Skin of body (tissue), 2 donors: ENCODE results near the gene GRIN2A. TPM values are rescaled to one million over a fixed set of nuclear protein-coding genes. Genes with fewer than 3 reads are reported as not detected.
A peak's percentile ranks its signal among the peaks of the same experiment; 100 is the strongest.

ENCODE experiments used
- DNase-seq: peaks from one replicate; lab custom pipeline; 2025; lab: John Stamatoyannopoulos, UW
- total RNA-seq: library from RNA; depleted of rRNA; stranded (reverse); fragments of >200 nt; gene quantifications from one replicate; pipeline ENCODE4 v1.2.3, GENCODE V29; 2014

GRIN2A gene
- total RNA-seq, 1 donor from 2014 or later = 0.10 TPM

DNA sequence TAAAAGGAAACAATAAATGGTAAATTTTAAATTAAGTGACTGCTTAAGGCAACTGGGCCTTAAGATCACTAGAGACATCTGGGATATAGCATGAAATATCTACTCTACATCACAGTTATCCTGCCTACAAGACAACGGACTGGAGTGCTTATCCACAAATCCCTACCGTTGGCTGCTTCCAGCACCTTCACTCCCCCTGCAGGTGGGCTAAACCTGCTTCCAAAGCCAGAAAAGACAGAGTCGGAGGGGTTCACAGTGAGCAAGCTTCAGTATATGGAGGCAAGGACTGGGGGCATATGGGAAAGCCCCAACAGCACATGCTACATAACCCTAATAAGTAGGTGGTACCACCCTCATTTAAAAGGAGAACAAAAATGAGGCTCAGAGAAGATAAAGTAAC, 45.3 kb downstream of the GRIN2A start:
- no peak for DNase-seq

DNA sequence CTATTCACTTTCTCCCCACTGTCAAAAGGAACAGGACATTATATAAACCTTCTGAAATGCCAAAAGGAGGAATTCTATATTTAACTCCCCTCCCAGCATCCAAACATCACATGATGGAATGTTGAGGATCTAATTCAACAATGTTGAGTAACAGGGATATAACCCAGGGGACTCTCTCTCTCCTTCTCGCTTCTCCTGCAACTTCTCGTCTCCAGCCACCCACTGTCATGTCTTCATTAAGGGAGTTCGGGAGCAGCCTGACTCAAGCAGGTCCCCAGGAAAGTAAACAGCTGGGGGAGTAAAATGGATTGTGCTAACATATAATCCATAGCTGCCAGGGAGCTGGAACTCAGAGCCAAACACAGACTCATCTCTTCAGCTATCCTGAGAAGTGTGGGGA, 51.7 kb downstream of the GRIN2A start:
- no peak for DNase-seq

DNA sequence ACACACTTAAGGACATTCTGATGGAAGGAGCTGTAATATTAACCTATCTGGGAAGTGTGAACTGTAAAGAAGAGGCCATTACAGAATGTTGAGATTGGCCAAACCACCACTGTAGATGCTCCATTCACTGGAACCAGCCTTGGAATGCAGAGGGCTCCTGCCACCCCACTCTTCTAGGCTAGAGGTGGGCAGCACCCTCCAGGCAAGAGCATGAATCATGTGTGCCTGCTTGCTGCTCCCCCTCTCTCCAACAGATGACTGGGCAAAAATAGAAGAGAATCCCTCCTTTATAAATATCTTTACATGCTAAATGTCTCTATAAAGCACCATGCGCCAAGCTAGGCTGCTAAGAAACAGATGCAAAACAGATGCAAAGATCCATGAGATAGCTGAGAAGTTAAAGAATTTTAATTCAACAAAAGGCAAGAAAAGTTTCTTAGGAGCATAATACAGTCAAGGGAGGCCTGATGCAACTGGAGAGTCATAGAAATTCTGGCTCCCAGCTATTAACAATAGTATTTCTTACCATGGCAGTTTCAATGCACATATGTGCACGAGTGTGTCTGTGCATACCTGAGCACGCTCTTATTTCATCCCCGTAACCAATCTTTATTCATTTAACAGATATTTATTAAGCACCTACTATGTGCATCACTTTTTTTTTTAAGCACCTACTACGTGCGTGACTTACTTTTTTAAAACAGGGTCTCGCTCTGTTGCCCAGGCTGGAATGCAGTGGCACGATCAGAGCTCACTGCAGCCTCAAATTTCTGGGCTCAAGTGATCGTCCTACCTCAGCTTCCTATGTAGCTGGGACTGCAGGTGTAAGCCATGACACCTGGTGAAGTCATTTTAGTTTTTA, 53.6 kb downstream of the GRIN2A start:
- DNase-seq = peak; percentile 82

DNA sequence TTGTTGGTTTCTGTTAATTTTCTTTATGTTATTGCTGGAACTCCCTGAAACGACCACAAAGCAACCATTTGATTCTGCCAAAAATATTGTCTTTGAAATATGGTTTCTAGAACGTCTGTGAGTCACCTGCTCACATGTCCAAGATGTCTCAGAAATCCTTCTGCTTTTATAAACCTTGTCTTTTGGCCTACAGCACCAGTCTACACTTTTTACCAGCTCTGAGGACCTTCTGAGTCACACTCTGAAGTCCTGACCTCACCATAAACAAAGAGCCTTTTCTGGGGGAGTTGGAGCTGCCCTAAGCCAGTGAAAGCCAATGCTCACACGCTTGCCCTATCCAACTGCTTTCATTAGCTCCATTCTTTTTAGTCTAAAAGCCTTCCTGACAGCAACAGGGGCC, 55.5 kb downstream of the GRIN2A start:
- no peak for DNase-seq

DNA sequence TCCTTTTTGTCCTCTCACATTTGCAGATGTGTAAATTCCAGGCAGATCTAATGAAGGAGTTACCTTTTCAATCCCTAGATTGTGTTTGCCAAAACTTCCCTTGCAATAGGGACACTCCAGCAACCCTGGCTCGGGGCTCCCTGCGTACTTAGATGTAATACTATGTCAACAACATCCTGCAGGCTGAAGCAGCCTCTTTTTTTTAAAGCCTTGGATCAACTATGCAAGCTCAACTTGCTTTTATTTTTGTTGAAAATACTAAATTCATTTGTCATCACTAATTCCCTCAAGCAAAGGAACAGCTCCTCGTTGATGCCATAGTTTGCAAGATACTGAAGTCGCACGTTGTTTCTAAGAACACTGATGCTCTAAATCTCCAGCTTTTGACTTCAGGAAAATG, 59.1 kb downstream of the GRIN2A start:
- no peak for DNase-seq

DNA sequence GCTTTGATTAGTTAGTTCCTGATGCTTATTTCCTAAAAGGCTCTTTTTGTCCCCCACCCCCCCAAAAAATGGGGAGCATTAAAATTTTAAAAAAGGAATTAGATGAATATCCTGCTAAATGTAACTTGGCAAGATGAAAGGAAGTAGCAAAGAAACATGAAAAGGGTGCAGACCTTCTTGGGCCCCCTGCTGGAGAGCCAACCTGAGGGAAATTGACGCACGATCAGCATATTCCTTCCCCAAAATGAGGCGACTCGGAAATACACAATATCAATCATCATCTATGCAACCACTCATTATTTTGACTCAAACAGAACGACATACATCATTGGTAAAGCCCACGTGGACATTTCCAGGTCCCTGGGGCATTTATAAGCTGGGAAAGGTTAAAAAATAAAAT, 59.7 kb downstream of the GRIN2A start:
- no peak for DNase-seq

DNA sequence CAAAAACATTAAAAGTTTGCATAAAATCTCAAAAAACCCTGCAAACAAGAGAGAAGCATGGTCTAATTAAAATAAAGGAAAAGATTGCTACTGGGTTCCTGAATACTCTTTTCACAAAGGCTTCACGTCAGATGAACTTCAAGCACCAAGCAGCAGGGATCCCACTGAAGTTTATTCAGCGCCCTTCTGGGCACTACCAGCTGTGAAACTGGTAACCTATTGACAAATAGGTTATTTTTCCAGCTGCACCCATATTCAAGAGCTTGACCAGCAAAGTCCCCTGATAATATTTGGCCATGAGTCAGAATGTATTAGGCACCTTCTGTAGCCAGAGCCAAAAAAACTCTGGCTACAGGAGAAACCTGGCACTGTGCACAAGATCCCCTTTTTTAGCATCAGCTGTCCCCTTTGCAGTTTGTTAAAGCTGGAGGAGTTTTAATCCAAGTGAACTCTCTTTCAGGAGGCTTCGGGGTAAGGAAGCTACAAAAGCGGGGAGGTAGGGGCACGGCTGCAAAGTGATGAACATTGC, 60.3 kb downstream of the GRIN2A start:
- DNase-seq = no peak

DNA sequence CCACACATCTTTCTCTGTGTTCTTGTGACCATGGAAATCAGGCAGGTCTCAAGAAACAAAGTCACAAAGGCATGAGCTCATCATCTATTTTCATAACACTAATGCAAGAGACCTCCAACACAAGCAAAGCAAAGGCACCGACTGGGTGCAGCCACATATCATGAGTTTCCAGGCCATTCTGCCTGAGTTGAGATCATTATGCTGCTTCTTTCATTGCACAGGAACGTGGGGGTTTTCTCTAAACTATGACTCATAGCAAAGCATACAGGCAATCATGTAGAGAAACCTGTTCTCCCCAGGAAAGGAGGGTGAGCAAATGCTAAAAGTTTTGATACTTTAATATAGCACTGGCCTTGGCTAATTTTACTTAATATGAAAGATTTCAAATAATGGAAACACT, 60.7 kb downstream of the GRIN2A start:
- DNase-seq = no peak

DNA sequence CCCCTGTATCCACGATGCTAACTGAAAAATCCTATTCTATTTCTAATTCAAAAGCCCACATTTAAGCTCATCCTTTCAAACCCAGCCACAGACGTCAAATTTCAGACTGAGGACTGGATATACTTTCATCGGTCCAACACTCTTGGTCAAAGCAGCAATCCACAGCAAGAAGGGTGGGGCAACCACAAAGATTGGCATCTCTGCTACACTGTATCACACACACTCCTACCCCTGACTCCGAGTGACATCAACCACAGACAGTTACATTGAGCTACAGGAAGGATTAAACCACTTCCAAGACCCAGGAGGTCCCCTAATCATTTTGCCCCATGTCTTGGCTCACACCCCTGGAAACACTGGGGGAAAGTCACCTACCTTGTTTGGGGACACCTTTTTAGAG, 61.3 kb downstream of the GRIN2A start:
- no peak for DNase-seq

DNA sequence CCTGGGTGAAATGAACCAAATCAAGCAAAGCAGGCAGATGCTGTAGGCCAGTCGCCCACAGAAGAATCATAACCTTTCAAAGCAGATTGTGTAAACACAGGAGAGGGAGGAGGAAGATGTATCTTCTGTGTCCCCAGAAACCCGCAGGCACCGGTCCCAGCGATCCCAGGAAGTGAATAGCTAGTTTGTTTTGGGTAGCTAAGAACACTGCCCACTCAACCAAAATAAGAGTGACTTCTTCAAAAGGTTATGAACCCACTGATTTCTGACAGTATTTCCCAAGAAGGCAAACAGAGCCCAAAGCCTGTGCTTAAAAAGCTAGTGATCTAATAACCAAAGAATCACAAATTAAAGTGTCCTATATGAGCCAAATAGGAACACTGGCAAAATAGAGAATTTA, 67.8 kb downstream of the GRIN2A start:
- DNase-seq = no peak

DNA sequence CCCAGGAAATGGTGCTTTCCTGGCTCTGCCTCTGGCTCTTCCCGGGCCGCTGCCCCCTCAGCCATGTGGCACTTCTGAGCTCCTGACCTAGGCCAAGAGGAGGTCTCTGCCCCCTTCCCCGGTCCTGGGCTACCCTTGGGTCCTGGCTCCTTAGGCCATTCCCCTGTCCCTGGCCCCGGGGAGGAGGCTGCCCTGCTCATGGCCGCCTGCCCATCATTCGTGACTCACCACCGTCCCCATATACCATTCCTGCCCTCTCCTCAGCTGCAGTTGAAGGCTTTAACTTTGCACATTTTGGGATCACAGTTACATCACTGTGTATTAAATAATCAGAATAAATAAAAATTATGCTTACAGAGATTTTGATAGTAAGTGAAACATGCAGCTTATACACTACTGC, 69.0 kb downstream of the GRIN2A start:
- DNase-seq = no peak

DNA sequence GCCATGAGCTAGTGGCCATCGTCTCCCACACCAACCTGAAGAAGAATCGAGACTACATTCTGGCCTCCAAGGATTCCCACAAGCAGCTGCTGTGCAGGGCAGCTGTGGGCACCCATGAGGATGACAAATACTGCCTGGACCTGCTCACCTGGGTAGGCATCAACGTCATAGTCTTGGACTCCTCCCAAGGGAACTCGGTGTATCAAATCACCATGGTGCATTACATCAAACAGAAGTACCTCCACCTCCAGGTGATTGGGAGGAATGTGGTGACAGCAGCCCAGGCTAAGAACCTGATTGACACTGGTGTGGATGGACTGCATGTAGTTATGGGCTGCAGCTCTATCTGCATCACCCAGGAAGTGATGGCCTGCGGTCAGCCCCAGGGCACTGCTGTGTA, 70.2 kb downstream of the GRIN2A start:
- DNase-seq = no peak

DNA sequence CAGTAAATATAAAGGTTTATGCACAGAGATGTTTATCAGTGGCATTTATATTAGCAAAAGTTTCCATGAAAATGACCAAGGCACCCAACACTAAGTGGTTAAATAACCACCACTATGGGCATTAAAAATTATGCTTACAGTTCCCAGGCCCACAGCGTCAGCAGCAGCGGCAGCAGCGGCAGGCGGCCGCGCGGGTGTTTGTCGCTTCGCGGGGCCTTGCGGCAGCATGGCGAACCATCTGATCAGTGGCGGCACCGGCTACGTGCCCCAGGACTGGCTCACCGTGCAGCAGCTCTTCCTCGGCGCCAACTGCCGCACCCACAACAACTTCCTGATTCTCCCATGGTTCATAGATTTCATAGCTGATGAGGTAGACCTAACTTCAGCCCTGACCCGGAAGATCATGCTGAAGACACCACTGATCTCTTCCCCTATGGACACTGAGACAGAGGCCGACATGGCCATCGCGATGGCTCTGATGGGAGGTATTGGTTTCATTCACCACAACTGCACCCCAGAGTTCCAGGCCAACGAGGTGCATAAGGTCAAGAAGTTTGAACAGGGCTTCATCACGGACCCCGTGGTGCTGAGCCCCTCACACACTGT, 71.0 kb downstream of the GRIN2A start:
- DNase-seq = no peak

DNA sequence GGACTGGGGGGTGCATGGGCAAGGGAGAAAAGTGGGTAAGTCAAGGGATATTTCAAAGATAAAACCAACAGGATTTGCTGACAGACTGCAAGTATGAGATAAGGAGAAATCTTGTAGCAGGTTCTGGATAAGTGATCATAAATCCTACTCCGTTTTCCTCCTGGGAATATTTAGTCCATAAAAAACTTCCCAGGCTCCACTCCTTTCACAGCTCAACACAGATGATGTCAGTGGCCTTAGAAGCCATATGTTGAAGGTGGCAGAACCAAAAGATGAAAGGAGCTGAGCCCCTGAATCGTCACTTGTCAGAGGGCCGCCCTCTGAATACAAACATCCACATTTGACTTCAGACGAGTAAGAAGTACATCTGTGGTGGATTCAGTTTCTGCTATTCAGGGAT, 71.7 kb downstream of the GRIN2A start:
- DNase-seq = no peak

DNA sequence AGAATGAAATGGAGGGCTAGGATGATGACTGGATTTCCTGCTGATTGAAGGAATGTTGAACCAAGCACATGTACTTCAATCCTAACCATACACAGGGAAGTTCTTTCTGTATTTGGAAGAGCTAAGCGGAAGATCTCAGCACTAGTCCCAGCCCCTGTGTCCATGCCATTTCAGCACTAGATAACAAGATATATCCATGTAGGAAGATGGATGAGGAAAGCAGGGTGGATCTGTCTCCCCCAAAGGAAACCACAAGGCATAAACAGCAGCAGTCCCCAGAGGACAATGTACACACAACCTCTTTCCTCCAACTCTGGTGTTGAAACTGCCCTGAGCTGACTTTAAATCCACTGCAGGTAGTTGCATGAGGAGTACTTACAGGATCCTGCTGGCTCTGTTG, 75.1 kb downstream of the GRIN2A start:
- DNase-seq = no peak

DNA sequence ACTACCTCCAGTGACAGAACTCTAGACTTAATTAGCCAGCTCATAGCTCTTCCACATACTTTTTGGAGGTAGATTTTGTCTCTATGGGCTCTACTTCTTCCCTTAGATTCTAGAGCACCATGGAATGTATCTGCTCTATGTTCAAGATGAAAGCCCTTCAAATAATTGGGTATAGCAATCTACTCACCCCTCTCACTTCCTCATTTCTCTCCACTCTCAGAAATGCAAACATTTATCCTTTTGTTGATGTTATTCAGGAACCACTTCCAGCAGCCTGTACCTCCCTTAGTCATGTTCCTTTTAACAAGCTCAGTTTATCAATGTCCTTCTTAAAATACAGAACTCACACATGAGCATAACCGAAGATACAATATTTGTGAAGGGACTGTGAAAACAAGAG, 78.5 kb downstream of the GRIN2A start:
- no peak for DNase-seq

DNA sequence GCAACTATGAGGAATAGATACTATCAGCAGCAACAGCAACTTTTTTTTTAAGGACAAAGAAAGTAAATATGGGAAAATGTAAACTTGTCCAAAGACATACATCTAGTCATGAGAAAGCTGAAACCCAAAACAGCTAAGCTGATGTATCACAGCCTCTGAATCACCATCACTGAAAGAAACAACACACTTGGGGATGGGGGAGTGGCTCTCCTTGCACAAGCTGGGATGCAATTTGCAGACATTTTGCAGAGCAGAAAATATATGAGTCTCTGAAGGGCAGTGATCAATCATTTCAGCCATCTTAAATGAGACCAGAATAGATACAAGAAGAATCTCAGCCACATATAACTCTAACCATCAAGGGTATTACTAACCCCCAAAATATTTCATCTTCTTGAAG, 79.1 kb downstream of the GRIN2A start:
- no peak for DNase-seq

DNA sequence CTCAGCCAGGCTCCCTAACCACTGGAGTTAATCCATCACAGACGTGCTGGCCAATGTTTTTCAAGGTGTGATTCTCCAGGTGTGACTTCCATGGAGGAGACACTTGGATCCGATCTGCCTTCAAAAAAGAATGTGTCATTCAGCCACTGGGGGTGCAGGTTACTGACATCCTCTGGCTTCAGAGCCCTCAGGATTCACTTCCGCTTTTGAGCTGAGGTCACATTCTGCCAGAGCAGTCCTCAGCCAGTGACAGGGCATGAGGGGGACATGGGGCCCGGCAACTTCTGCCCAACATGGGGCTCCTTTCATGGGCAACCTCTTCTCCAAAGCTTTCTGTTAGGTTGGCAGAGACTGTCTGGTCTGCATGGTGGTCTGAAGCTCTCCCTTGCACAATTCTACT, 81.4 kb downstream of the GRIN2A start:
- DNase-seq = no peak

DNA sequence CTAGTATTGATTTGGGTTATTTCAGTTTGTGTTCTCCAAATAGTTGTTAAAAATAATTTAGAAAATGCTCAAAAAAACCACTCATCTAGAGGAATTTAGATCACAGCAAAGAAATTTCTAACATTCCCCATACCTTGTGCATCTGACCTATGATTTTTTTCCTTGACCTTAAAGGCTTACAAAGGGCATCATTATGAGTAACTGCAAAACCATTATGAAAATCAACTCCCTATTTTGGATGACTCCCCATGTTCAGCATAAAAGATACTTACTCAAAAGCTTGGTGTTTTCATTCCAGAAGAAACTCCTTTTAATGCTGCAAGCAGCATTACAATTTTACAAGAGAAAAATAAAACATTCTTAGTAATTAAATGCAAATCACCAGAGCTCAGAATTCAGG, 83.2 kb downstream of the GRIN2A start:
- no peak for DNase-seq

DNA sequence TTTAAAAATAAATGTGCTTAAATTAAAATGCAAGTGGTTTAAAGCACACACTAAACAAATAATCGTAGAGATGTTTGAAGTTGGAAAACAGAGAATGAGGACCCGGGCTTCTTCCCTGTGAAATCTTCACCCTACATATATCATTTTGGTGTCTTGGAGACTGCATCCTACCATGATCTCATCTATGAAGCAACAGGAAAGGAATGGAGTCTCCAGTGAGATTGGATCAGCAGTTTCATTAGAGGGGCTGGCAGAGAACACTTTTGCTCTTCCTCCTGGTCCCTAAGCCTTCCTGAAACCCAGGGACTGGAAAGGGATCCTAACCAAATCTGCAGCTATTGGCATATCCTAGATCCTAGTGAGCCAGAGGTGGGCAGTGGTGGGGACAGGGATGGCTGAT, 85.0 kb downstream of the GRIN2A start:
- peak; percentile 3 for DNase-seq

DNA sequence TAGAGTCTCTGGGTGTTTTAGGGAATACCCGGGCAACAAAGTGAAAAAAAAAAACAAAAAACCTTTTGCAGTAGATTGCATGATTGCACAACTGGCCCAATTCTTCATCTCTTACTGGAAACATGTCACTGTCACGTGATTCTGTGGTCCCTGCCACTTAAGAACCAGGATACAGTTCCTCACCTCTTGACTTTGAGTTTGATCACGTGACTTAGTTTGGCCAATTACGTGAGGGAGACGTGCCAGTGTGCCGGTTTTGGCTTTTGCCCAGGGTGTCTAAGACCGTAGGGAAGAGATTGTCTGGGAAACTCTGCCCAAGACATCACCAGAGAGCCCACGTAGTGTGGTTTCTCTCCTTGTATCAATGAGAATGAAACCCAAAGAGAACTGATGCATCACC, 88.7 kb downstream of the GRIN2A start:
- no peak for DNase-seq

DNA sequence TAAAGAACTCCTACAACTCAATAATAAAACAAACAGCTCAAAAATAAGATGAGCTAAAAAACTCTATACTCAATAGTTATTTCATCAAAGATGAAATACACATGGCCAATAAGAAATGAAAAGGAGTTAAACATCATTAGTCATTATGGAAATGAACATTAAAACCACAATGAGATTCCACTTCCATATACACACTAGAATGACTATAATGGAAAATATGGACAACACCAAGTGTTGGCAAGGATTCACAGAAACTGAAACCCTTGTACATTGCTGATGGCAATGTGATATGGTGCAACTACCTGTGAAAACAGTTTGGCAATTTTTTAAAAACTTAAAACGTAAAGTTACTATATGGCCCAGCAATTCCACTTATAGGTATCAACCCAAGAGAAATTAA, 91.4 kb downstream of the GRIN2A start:
- no peak for DNase-seq

DNA sequence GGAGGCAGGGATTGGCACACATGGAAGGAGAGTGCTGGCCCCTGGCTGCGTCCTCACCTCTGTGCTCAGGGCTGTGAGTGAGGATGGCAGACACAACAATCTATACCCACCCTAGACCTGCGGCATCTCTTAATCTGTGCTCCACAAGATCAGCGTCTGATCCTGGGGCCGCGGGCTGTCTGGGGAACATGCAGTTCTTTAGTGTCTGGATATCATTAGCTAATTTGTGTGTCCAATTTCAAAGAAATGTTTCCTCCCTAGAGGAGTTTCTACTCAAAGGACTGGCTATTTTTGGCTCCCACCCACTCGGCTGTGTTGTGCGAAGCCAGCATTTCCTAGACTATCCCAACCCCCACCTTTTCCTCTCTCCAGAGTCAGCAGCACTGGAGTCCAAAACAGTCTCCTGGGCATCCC, 93.8 kb downstream of the GRIN2A start:
- no peak for DNase-seq
